NCI-H345 (cell line): Measurements from ENCODE around the gene ABCC3.
A peak's percentile ranks its signal among the peaks of the same experiment; 100 is the strongest.
"Not testable (repeated sequence)": the region's sequence is repeated elsewhere in the genome, so short reads cannot be mapped to it uniquely, and the experiment has no call there.

ENCODE experiments used
- DNase-seq: peaks from one replicate; lab custom pipeline; 2025; lab: John Stamatoyannopoulos, UW

The ABCC3 gene

GRCh38 chr17:50707289-50708049 is 72.8 kb downstream of the ABCC3 start, which contains the start of gene ANKRD40:
TSS of gene ANKRD40 (minus strand) at chr17:50707914. CDS start at chr17:50707654, 260 bp downstream.
- DNase-seq: peak; percentile 87

- DNase-seq: no peak
Measured at GRCh38 chr17:50708050-50709000, 73.6 kb downstream of the ABCC3 start.

- not testable (repeated sequence) for DNase-seq
Measured at GRCh38 chr17:50709053-50709452, 74.4 kb downstream of the ABCC3 start.

GRCh38 chr17:50710025-50710424 is 75.3 kb downstream of the ABCC3 start:
- DNase-seq: no peak

- DNase-seq: no peak
Measured at GRCh38 chr17:50710650-50711049, 76.0 kb downstream of the ABCC3 start.

GRCh38 chr17:50712641-50713040 is 78.0 kb downstream of the ABCC3 start:
- DNase-seq: no peak

GRCh38 chr17:50715471-50715870 is 80.8 kb downstream of the ABCC3 start:
- no peak for DNase-seq

GRCh38 chr17:50719144-50719923 is 84.7 kb downstream of the ABCC3 start, which contains the start of gene LUC7L3:
TSS of gene LUC7L3 (plus strand) at chr17:50719603. CDS start at chr17:50719733, 130 bp downstream.
- peak; percentile 96 for DNase-seq

GRCh38 chr17:50719924-50720794 is 85.5 kb downstream of the ABCC3 start:
- DNase-seq: peak; percentile 49

- no peak for DNase-seq
Measured at GRCh38 chr17:50721194-50722010, 86.7 kb downstream of the ABCC3 start.

GRCh38 chr17:50722746-50723145 is 88.1 kb downstream of the ABCC3 start:
- no peak for DNase-seq

- DNase-seq: not testable (repeated sequence)
Measured at GRCh38 chr17:50724622-50725021, 89.9 kb downstream of the ABCC3 start.

- DNase-seq: no peak
Measured at GRCh38 chr17:50725769-50726655, 91.3 kb downstream of the ABCC3 start.

GRCh38 chr17:50728112-50728429 is 93.4 kb downstream of the ABCC3 start:
- DNase-seq: no peak

- DNase-seq: no peak
Measured at GRCh38 chr17:50728881-50729765, 94.4 kb downstream of the ABCC3 start.

GRCh38 chr17:50731575-50732460 is 97.1 kb downstream of the ABCC3 start:
- no peak for DNase-seq

- no peak for DNase-seq
Measured at GRCh38 chr17:50735287-50735686, 100.6 kb downstream of the ABCC3 start.
